Stomach (tissue), 9 donors: ENCODE data around the gene BST1. TPM values are rescaled to one million over a fixed set of nuclear protein-coding genes. Genes with fewer than 3 reads are reported as not detected.

ENCODE experiments used
- DNase-seq, 2 donors: peaks; one replicate each; pipeline versions ENCODE4 v3.0.0 to v3.0.0-alpha.2; 2013 to 2019
- H3K27ac ChIP-seq, 5 donors: fragments of 200-600 bp in 4 of 5; sonication (generic) in 4 of 5; one replicate each; pipeline ENCODE4 v1.5.1; 2013 to 2019; ENCODE audit warnings: mild to moderate bottlenecking in 1 of 5, moderate library complexity in 1 of 5
- H3K27me3 ChIP-seq, 3 donors: fragments of 200-600 bp; sonication (generic); one replicate each; pipeline ENCODE4 v1.5.1; 2017 to 2019; ENCODE audit warnings: mixed run types in 1 of 3
- H3K36me3 ChIP-seq, 4 donors: fragments of 200-600 bp; sonication (generic); 1 replicate in 3 of 4; 2 replicates in 1 of 4; pipeline ENCODE4 v1.5.1; 2016 to 2019
- H3K4me1 ChIP-seq, 4 donors: fragments of 200-600 bp; sonication (generic); one replicate each; pipeline ENCODE4 v1.5.1; 2016 to 2019
- H3K4me3 ChIP-seq, 4 donors: fragments of 200-600 bp; sonication (generic) in 3 of 4; one replicate each; pipeline ENCODE4 v1.5.1; 2016 to 2019; ENCODE audit warnings: mild to moderate bottlenecking in 1 of 4
- H3K9me3 ChIP-seq, 4 donors: fragments of 200-600 bp; sonication (generic); one replicate each; pipeline ENCODE4 v1.5.1; 2016 to 2019
- EP300 ChIP-seq: sonication (generic); formaldehyde crosslinking; IDR thresholded peaks from one replicate; pipeline ENCODE4 v1.6.1; 2017; ENCODE audit warnings: antibody characterized with exemption
- POLR2A ChIP-seq, 4 donors: fragments of 450-650 bp; IDR thresholded peaks; one replicate each; pipeline ENCODE4 v1.6.1; 2016; ENCODE audit warnings: antibody characterized with exemption in 4 of 4, control low read depth in 2 of 4, mild to moderate bottlenecking in 1 of 4, moderate library complexity in 1 of 4
- POLR2AphosphoS5 ChIP-seq, 3 donors: sonication (generic); formaldehyde crosslinking; IDR thresholded peaks; one replicate each; pipeline ENCODE4 v1.6.1; 2016; ENCODE audit warnings: antibody characterized with exemption in 3 of 3
- WGBS, 5 donors: extraction: QIAGEN DNeasy Blood & Tissue Kit in 3 of 5; methylation state at CpG; one replicate each; pipeline versions ENCODE4 v1.1.5 to v1.1.7; 2013 to 2018; 5-methylcytosine and 5-hydroxymethylcytosine counted together
- intact Hi-C: fragments of 100-400 bp; cut with DNase I; formaldehyde crosslinking; loops from one replicate; pipeline ENCODE4 v1.15.1; 2023; ENCODE audit warnings: low total_unique reads
- polyA plus RNA-seq, 3 donors: library from polyadenylated mRNA; stranded (reverse); fragments of 200-250 nt; gene quantifications; one replicate each; pipeline ENCODE4 v1.2.3, GENCODE V29; 2013
- total RNA-seq, 5 donors: library from RNA; depleted of rRNA; stranded (reverse); fragments of >200 nt; gene quantifications; one replicate each; pipeline versions ENCODE4 v1.1.0 to v1.2.3, GENCODE V29; 2014 to 2016
- TF ChIP-seq, protein P1 (sequence below), 7 experiments: fragments of 450-650 bp in 4 of 7; fragments of 200-600 bp in 3 of 7; sonication (generic) in 3 of 7; IDR thresholded peaks; one replicate each; pipeline ENCODE4 v1.5.1; 2016 to 2019; ENCODE audit warnings: antibody characterized with exemption in 7 of 7, control low read depth in 2 of 7, mild to moderate bottlenecking in 1 of 7
- donor health status: healthy with polysubstance abuse.
- donor health status: Bipolar disorder and iron deficiency.
- donor health status: healthy.

Gene BST1
- total and polyA plus RNA-seq, 8 donors = 2.1 to 8.4 (median 2.8) TPM; not detected in 3

DNA sequence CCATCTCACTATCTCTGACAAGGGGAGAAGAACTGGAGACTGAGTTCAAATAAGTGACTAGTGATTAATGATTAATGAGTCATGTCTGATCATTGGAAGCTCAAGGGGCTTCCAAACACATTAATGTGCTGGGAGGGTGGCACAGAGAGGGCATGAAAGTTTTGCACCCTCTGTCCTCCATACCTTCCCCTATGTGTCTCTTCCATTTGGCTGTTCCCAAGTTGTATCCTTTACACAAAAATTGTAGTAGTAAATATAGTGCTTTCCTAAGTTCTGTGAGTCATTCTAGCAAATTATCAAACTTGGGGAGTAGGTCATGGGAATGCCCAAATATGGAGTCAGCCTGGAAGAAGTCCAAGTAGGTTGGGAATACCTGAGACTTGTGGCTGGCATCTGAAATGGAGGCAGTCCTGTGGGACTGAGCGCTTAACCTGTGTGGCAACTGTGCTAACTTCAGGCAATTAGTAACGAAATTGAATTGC, 25.3 kb upstream of the BST1 start:
- Histone ChIP-seq H3K9me3 (no peaks in the 10 kb centered on the region), H3K27me3 (no peaks in the 10 kb centered on the region), H3K4me1 (peaks cover 0 to 38% (median 12%) of the 10 kb centered on the region in 4 donors), H3K4me3 (no peak overlapping the region), H3K36me3 (no peaks in the 10 kb centered on the region), H3K27ac (peak overlapping the region in 3 of 5 donors; percentile 1 to 72 (median 24))
- DNase-seq = peak; percentile 36 to 92
- TF ChIP-seq EP300 (no peak), POLR2A (IDR thresholded peaks at IDR 0.05) (no peak), POLR2AphosphoS5 (IDR thresholded peaks at IDR 0.05) (peak in 1 of 3 donors; percentile 21)
- TF ChIP-seq, protein P1, sequence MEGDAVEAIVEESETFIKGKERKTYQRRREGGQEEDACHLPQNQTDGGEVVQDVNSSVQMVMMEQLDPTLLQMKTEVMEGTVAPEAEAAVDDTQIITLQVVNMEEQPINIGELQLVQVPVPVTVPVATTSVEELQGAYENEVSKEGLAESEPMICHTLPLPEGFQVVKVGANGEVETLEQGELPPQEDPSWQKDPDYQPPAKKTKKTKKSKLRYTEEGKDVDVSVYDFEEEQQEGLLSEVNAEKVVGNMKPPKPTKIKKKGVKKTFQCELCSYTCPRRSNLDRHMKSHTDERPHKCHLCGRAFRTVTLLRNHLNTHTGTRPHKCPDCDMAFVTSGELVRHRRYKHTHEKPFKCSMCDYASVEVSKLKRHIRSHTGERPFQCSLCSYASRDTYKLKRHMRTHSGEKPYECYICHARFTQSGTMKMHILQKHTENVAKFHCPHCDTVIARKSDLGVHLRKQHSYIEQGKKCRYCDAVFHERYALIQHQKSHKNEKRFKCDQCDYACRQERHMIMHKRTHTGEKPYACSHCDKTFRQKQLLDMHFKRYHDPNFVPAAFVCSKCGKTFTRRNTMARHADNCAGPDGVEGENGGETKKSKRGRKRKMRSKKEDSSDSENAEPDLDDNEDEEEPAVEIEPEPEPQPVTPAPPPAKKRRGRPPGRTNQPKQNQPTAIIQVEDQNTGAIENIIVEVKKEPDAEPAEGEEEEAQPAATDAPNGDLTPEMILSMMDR (IDR thresholded peaks at IDR 0.05) = no peak
- 37 to 66% (median 51%) methylated on average over 2 of the region's 2 CpGs for WGBS, 5 donors
- intact Hi-C loops = no loop called here

DNA sequence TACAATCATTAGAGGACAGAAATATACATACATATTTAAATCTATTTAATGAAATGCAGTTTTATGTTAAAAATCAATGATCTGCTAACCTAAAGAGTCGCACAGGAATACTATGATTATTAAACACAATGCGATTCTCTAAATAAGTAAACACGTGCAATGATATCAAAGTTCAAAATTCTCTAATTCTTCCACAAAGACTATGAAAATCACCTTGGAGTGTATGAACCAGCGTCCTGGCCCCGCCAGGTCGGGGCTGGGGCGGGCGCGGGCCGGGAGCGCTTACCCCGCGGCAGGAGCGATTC, 21.8 kb upstream of the BST1 start:
- peak overlapping the region; percentile 87 to 96 (median 92) for H3K27ac ChIP-seq
- intact Hi-C loops = no loop called here
- 1 to 4% (median 1%) methylated on average over 5 to 14 of the region's 14 CpGs for WGBS, 5 donors

DNA sequence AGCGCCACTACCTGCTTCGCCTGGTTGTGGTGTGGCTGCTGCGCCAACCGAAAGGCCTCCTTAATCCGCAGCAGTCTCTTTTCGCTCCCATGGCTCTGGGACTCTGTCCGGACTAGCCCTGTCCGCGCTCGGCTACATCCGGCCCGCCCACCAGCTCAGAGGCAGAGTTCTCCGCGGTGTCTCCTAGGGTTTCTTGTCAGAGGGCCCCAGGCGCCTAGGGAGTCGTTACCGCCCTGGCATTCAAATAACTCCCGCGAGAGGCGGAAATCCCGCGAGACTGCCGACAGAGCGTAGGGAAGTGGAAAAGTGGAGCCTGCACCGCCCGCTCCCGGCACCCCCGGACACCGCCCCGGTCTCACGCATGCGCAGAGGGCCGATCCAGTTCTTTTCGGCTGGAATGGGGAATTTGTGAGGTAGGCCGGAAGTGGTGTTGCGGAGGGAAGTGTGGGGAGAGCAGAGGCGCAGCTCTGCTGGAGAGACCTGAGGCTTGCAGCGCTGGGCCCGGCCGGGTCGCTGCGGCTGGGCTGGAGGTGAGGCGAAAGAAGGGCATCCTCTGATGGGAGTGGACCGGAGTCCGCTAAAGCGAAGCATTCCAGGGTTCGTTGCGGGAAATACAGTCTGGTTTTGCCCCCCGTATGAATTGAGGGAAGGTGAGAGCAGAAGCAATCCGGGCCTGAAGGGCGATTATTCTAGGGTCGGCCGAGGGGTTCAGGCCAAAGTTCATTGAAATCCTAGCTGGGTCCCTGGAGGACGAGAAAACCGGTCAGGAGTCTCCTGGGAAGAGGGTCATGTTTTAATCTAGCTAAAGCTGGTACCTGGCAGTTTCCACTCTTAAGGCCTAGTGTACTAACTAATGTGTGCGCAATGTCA, 21.3 kb upstream of the BST1 start, which contains the start of gene FAM200B:
Gene FAM200B (plus strand): TSS at position 456 of the 870 bp plus-strand sequence. CDS start 5,151 bp downstream, outside the sequence.
- H3K9me3 ChIP-seq = no peaks in the 10 kb centered on the region
- peak; percentile 99 to 100 for DNase-seq
- peak within 1 kb of the TSS; percentile 64 to 78 (median 70) for H3K4me3 ChIP-seq
- peak within 1 kb of the TSS; percentile 87 to 96 (median 92) for H3K27ac ChIP-seq
- 0 to 1% (median 0%) methylated on average over 32 to 56 of the region's 56 CpGs for WGBS, 5 donors
- no peaks in the 10 kb centered on the region for H3K27me3 ChIP-seq
- peaks cover 7 to 9% (median 8%) of the 10 kb centered on the region in 4 donors for H3K36me3 ChIP-seq
- intact Hi-C loops = no loop called here
- H3K4me1 ChIP-seq = peaks cover 0 to 68% (median 28%) of the 10 kb centered on the region in 4 donors
- TF ChIP-seq POLR2A (IDR thresholded peaks at IDR 0.05) = peak in 2 of 4 donors; percentile 62 to 73
- TF ChIP-seq, protein P1 (IDR thresholded peaks at IDR 0.05) = peak in 2 of 7 experiments; percentile 13 to 38
- peak; percentile 84 to 96 (median 94) for TF ChIP-seq POLR2AphosphoS5 (IDR thresholded peaks at IDR 0.05)
- TF ChIP-seq EP300 = no peak

More for the DNA sequence above, 21.8 kb upstream of the BST1 start:
- Histone ChIP-seq H3K36me3 (peaks cover under 1 to 3% (median 2%) of the 10 kb centered on the region in 4 donors), H3K4me3 (peak overlapping the region; percentile 64 to 78 (median 70)), H3K9me3 (no peaks in the 10 kb centered on the region), H3K27me3 (no peaks in the 10 kb centered on the region), H3K4me1 (peaks cover 0 to 68% (median 28%) of the 10 kb centered on the region in 4 donors)
- no peak for TF ChIP-seq POLR2A (IDR thresholded peaks at IDR 0.05)
- no peak for TF ChIP-seq EP300
- TF ChIP-seq, protein P1 (IDR thresholded peaks at IDR 0.05) = no peak
- TF ChIP-seq POLR2AphosphoS5 (IDR thresholded peaks at IDR 0.05) = no peak
- DNase-seq = no peak

DNA sequence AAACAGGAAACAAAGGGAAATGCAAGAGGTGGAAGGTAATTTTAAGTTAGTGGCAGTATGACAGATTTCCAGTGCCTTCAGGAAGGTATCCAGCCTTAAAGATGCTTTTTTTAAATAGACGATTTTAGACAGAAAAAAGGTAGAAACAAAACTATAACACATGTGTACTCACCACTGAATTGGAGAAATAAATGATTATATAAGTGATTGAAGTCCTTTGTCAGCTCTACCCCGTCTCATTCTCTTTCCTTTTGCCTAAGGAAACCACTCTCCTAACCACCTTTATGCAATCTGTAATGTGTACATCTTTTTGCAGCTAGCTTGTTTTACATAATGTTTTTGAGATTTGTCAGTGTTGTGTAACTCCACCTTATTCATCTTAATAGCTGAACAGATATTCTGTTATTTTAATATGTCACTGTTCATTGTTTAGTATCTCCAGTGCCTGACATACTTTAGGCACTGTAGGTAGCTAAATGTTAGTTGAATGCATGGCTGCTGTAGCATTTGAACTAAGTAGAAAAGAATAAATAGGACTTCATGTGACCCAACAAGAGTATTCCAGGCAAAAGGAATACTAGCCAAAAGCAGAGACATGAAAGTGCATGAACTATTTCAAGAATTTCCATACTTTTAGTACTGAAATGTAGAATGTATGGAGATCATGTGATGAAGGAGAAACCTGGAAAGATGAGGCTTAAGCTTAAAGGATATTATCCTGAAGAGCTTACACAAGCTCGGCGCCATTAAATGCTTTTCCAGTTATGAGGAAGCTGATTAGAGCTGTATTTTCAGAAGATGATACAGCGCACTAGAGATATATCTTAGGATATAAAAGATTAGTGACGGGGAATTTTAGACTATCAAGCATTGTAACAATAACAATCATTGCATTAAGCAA, 20.4 kb upstream of the BST1 start:
- 26 to 47% (median 39%) methylated on average over 6 of the region's 6 CpGs for WGBS, 5 donors
- H3K4me1 ChIP-seq = peaks cover 0 to 62% (median 28%) of the 10 kb centered on the region in 4 donors
- DNase-seq = no peak
- intact Hi-C loops = no loop called here
- peak overlapping the region; percentile 64 to 78 (median 70) for H3K4me3 ChIP-seq
- H3K27ac ChIP-seq = peak overlapping the region in 4 of 5 donors; percentile 89 to 96 (median 93)
- TF ChIP-seq POLR2AphosphoS5 (IDR thresholded peaks at IDR 0.05) (no peak), POLR2A (IDR thresholded peaks at IDR 0.05) (no peak), EP300 (no peak)
- TF ChIP-seq, protein P1 (IDR thresholded peaks at IDR 0.05) = no peak
- no peaks in the 10 kb centered on the region for H3K9me3 ChIP-seq
- H3K36me3 ChIP-seq = peaks cover 7 to 18% (median 15%) of the 10 kb centered on the region in 4 donors
- no peaks in the 10 kb centered on the region for H3K27me3 ChIP-seq
